HepG2 (cell line): ENCODE measurements around the gene TBC1D4. TPM values are rescaled to one million over a fixed set of nuclear protein-coding genes. Genes with fewer than 3 reads are reported as not detected.
A peak's percentile ranks its signal among the peaks of the same experiment; 100 is the strongest.

Experiments
- ARID4A ChIP-seq: sonication (generic); formaldehyde crosslinking; IDR thresholded peaks from 2 replicates; pipeline ENCODE4 v1.5.0; 2020; ENCODE audit warnings: mild to moderate bottlenecking, missing genetic modification reagents, borderline replicate concordance
- BATF2 ChIP-seq: sonication (generic); formaldehyde crosslinking; IDR thresholded peaks from 2 replicates; pipeline ENCODE4 v1.8.0; 2022; ENCODE audit warnings: mild to moderate bottlenecking, missing genetic modification reagents, moderate library complexity
- BRD4 ChIP-seq: sonication (generic); formaldehyde crosslinking; IDR thresholded peaks from 2 replicates; pipeline ENCODE4 v1.4.0; 2020; ENCODE audit warnings: missing genetic modification reagents
- DZIP1 ChIP-seq: sonication (generic); formaldehyde crosslinking; IDR thresholded peaks from 2 replicates; pipeline ENCODE4 v1.5.0; 2020; ENCODE audit warnings: mild to moderate bottlenecking, missing genetic modification reagents
- GMEB1 ChIP-seq: sonication (generic); formaldehyde crosslinking; IDR thresholded peaks from 2 replicates; pipeline ENCODE4 v1.5.1; 2020; ENCODE audit warnings: missing genetic modification reagents, mild to moderate bottlenecking, borderline replicate concordance
- HNF1B ChIP-seq: sonication (generic); formaldehyde crosslinking; IDR thresholded peaks from 2 replicates; pipeline ENCODE4 v1.5.1; 2020; ENCODE audit warnings: mild to moderate bottlenecking, moderate library complexity, missing genetic modification reagents
- NFKBIZ ChIP-seq: IDR thresholded peaks from 2 replicates; pipeline ENCODE4 v1.6.1; 2018; ENCODE audit warnings: missing genetic modification reagents, missing compliant biosample characterization
- REST ChIP-seq, 2 experiments: IDR thresholded peaks; 2 replicates each; pipeline ENCODE4 v1.6.1; 2011 to 2012; ENCODE audit warnings: low read length in 2 of 2, borderline replicate concordance in 1 of 2, low read depth in 1 of 2, mild to moderate bottlenecking in 1 of 2, moderate library complexity in 1 of 2
- ZNF143 ChIP-seq: sonication (generic); formaldehyde crosslinking; IDR thresholded peaks from 2 replicates; pipeline ENCODE4 v1.4.0; 2020; ENCODE audit warnings: missing genetic modification reagents
- ZNF510 ChIP-seq: sonication (generic); formaldehyde crosslinking; IDR thresholded peaks from 2 replicates; pipeline ENCODE4 v1.4.0; 2020; ENCODE audit warnings: low read depth, mild to moderate bottlenecking, missing genetic modification reagents
- ZNF577 ChIP-seq: sonication (generic); formaldehyde crosslinking; IDR thresholded peaks from 2 replicates; pipeline ENCODE4 v1.4.0; 2020; ENCODE audit warnings: mild to moderate bottlenecking, low read depth, missing genetic modification reagents, borderline replicate concordance
- ZNF703 ChIP-seq: sonication (generic); formaldehyde crosslinking; IDR thresholded peaks from 2 replicates; pipeline ENCODE4 v1.5.1; 2020; ENCODE audit warnings: missing genetic modification reagents, mild to moderate bottlenecking, moderate library complexity, borderline replicate concordance
- polyA plus RNA-seq, 8 experiments: library from polyadenylated mRNA; depleted of rRNA in 3 of 8; stranded (reverse) in 7 of 8; unstranded in 1 of 8; fragments of >200 nt; fragmentation: Illumina TruSeq in 4 of 8; extraction: Trizol in 4 of 8; gene quantifications; 2 replicates each; pipeline versions ENCODE4 v1.2.1 to v1.2.3, GENCODE V29; 2011 to 2016; ENCODE audit warnings: low read depth in 4 of 8, missing spikeins in 1 of 8, mixed read lengths in 1 of 8; ENCODE audit not compliant: insufficient read depth in 1 of 8
- total RNA-seq, 5 experiments: library from RNA; depleted of rRNA; stranded (reverse); fragments of >200 nt; fragmentation: Illumina TruSeq; extraction: Trizol; gene quantifications; 2 replicates each; pipeline ENCODE4 v1.2.3, GENCODE V29; 2016; ENCODE audit warnings: low read depth in 1 of 5

Gene TBC1D4
- total and polyA plus RNA-seq, 2 of the 13 experiments (the other 11 are each of a cell fraction or from before 2014, with no cell fraction given), result 35.9 to 64.4 TPM

- TF ChIP-seq ARID4A (peak; percentile 78; the same call in 1 of the 2 replicates), REST (IDR thresholded peaks at IDR 0.05; ENCODE audit: borderline replicate concordance in 1 of 2, low read depth in 1 of 2, low read length in 2 of 2) (0 out of 4 replicates have a peak, but pooled peaks of 1 of the 2 experiments have one; percentile 36), HNF1B (CRISPR knock-in tag) (0 out of 2 replicates have a peak, but pooled peaks have one; percentile 65), ZNF510 (CRISPR knock-in tag) (no peak), ZNF143 (CRISPR knock-in tag) (no peak), GMEB1 (CRISPR knock-in tag) (no peak), ZNF703 (CRISPR knock-in tag) (no peak), ZNF577 (no peak), DZIP1 (CRISPR knock-in tag) (no peak), BATF2 (CRISPR knock-in tag) (no peak), NFKBIZ (peak; percentile 87), BRD4 (peak; percentile 89)
Observed at GRCh38 chr13:75458696-75459422, 23.1 kb downstream of the TBC1D4 start (continued).
